Endothelial cell of umbilical vein (primary cell): ENCODE data around the gene ARHGEF26. TPM values are rescaled to one million over a fixed set of nuclear protein-coding genes. Genes with fewer than 3 reads are reported as not detected.

Source experiments
- BruUV-seq: library from RNA; stranded (reverse); fragments of 400-500 nt; replicated peaks from 2 replicates; lab custom pipeline; 2021; lab: Mats Ljungman, UMichigan
- CTCF ChIA-PET: fragments of 300-600, 350-600 bp; sonication (Branson Sonifier 250); formaldehyde crosslinking; loops from one replicate; lab custom pipeline; 2021; ENCODE audit warnings: antibody characterized with exemption, inconsistent platforms; lab: Charles Lee
- POLR2A ChIA-PET: fragments of 300-600, 350-600 bp; sonication (Branson Sonifier 250); formaldehyde crosslinking; loops from one replicate; lab custom pipeline; 2021; ENCODE audit warnings: antibody characterized with exemption, inconsistent platforms; lab: Charles Lee
- DNase-seq: peaks from one replicate; pipeline ENCODE4 v3.0.0-alpha.2; 2011; ENCODE audit warnings: low read depth, low spot score
- FAIRE-seq: peaks from 2 replicates; lab custom pipeline; 2011; peaks lifted over from hg19 to GRCh38; lab: Jason Lieb, UNC
- H2AFZ ChIP-seq: 2 replicates; pipeline ENCODE4 v1.6.0; 2012; ENCODE audit warnings: low read depth, low read length, control low read depth, inconsistent platforms
- H3K27ac ChIP-seq: 2 replicates; pipeline ENCODE4 v1.5.1; 2011; ENCODE audit warnings: low read depth, mild to moderate bottlenecking, control low read depth, low read length, moderate library complexity; ENCODE audit not compliant: insufficient read depth
- H3K27me3 ChIP-seq, 2 experiments: 2 replicates each; pipeline versions ENCODE4 v1.6.0 to v1.6.1; 2011; ENCODE audit warnings: low read length in 2 of 2, mixed read lengths in 1 of 2; ENCODE audit not compliant: control insufficient read depth in 2 of 2, insufficient read depth in 2 of 2
- H3K36me3 ChIP-seq, 2 experiments: 2 replicates in 1 of 2; 3 replicates in 1 of 2; pipeline ENCODE4 v1.5.1; 2011; ENCODE audit warnings: low read length in 2 of 2, mild to moderate bottlenecking in 1 of 2, moderate library complexity in 1 of 2; ENCODE audit not compliant: control insufficient read depth in 2 of 2, insufficient read depth in 2 of 2; ENCODE audit errors: extremely low read depth in 1 of 2
- H3K4me1 ChIP-seq: 3 replicates; pipeline ENCODE4 v1.5.1; 2011; ENCODE audit warnings: mild to moderate bottlenecking, low read length; ENCODE audit not compliant: control insufficient read depth, insufficient read depth; ENCODE audit errors: extremely low read depth
- H3K4me2 ChIP-seq: 2 replicates; pipeline ENCODE4 v1.6.1; 2011; ENCODE audit warnings: low read length, control low read depth, mixed read lengths; ENCODE audit not compliant: insufficient read depth
- H3K4me3 ChIP-seq, 3 experiments: fragments of 200-600 bp in 1 of 3; sonication (generic), shearing (Covaris generic) in 1 of 3; replicated peaks in 1 of 3; 2 replicates each; pipeline ENCODE4 v1.5.1; 2011 to 2016; ENCODE audit warnings: control low read depth in 3 of 3, low read length in 3 of 3, mild to moderate bottlenecking in 2 of 3, inconsistent platforms in 1 of 3, low read depth in 1 of 3, moderate library complexity in 1 of 3; ENCODE audit not compliant: insufficient read depth in 1 of 3
- H3K79me2 ChIP-seq: 2 replicates; pipeline ENCODE4 v1.6.0; 2012; ENCODE audit warnings: low read length, inconsistent platforms; ENCODE audit not compliant: control insufficient read depth, insufficient read depth
- H3K9ac ChIP-seq: replicated peaks from 2 replicates; pipeline ENCODE3; 2011; ENCODE audit warnings: low read length, control low read depth; ENCODE audit not compliant: insufficient read depth; ENCODE audit errors: extremely low read depth
- H3K9me1 ChIP-seq: replicated peaks from 3 replicates; pipeline ENCODE4 v1.6.0; 2011; ENCODE audit warnings: mild to moderate bottlenecking, low read length; ENCODE audit not compliant: control insufficient read depth, insufficient read depth; ENCODE audit errors: extremely low read depth
- H3K9me3 ChIP-seq: replicated peaks from 2 replicates; pipeline ENCODE4 v1.5.1; 2012; ENCODE audit warnings: low read length, inconsistent platforms; ENCODE audit not compliant: control insufficient read depth, insufficient read depth
- H4K20me1 ChIP-seq: replicated peaks from 2 replicates; pipeline ENCODE3; 2011; ENCODE audit warnings: mild to moderate bottlenecking, low read length; ENCODE audit not compliant: control insufficient read depth, insufficient read depth; ENCODE audit errors: extremely low read depth
- CTCF ChIP-seq, 2 donors: IDR thresholded peaks; 1 replicate in 1 of 2; 2 replicates in 1 of 2; pipeline ENCODE4 v1.5.1; 2011; ENCODE audit warnings: low read length in 2 of 2, mild to moderate bottlenecking in 2 of 2, moderate library complexity in 2 of 2, control low read depth in 1 of 2, inconsistent platforms in 1 of 2, low read depth in 1 of 2; ENCODE audit not compliant: insufficient read depth in 1 of 2; ENCODE audit errors: extremely low read depth in 1 of 2
- EZH2 ChIP-seq: IDR thresholded peaks from 2 replicates; pipeline ENCODE4 v1.6.1; 2012; ENCODE audit warnings: borderline replicate concordance, low read depth, mild to moderate bottlenecking, moderate library complexity, low read length, inconsistent platforms; ENCODE audit not compliant: severe bottlenecking
- GATA2 ChIP-seq: IDR thresholded peaks from 2 replicates; pipeline ENCODE4 v1.7.0; 2011; ENCODE audit warnings: low read depth, mild to moderate bottlenecking, moderate library complexity, mixed read lengths, low read length; ENCODE audit not compliant: insufficient read length, insufficient read depth
- JUN ChIP-seq: IDR thresholded peaks from 2 replicates; pipeline ENCODE4 v1.6.1; 2011; ENCODE audit warnings: borderline replicate concordance, low read depth; ENCODE audit not compliant: insufficient read length, insufficient read depth
- MAX ChIP-seq: IDR thresholded peaks from 2 replicates; pipeline ENCODE4 v1.6.1; 2011; ENCODE audit not compliant: insufficient read depth, insufficient read length
- MYC ChIP-seq: IDR thresholded peaks from one replicate; pipeline ENCODE4 v1.6.1; 2011; ENCODE audit warnings: mild to moderate bottlenecking, low read depth, low read length
- dilution Hi-C: fragments of 300-500 bp; cut with MboI; formaldehyde crosslinking; loops from one replicate; pipeline ENCODE4 v1.15.0; 2019; ENCODE audit warnings: low sequenced_read_pairs; ENCODE audit not compliant: extremely low pct_ligation_motif_present
- intact Hi-C: fragments of 100-400 bp; cut with micrococcal nuclease; formaldehyde crosslinking; loops from one replicate; pipeline ENCODE4 v1.10.0; 2022
- polyA plus RNA-seq, 4 experiments: library from polyadenylated mRNA; depleted of rRNA in 3 of 4; stranded (reverse) in 3 of 4; unstranded in 1 of 4; fragments of >200 nt; gene quantifications; 2 replicates each; pipeline versions ENCODE4 v1.2.1 to v1.2.3, GENCODE V29; 2011 to 2012; ENCODE audit warnings: missing spikeins in 1 of 4
- total RNA-seq: library from RNA; stranded (reverse); gene quantifications from 2 replicates; pipeline ENCODE4 v1.2.3, GENCODE V29; 2021

Gene ARHGEF26
- total and polyA plus RNA-seq, 2 donors (not counting 3 experiments of a cell fraction or from before 2014, with no cell fraction given), result 0.57 to 2.9 TPM

GRCh38 chr3:154078672-154079071 is 42.5 kb upstream of the ARHGEF26 start:
- Histone ChIP-seq H3K9ac (no peak overlapping the region), H4K20me1 (no peaks in the 10 kb centered on the region), H3K4me1 (no peaks in the 10 kb centered on the region), H2AFZ (no peak overlapping the region), H3K79me2 (no peaks in the 10 kb centered on the region), H3K27me3 (no peaks in the 10 kb centered on the region), H3K4me3 (no peak overlapping the region), H3K9me3 (no peaks in the 10 kb centered on the region), H3K27ac (no peak overlapping the region), H3K4me2 (no peak overlapping the region), H3K9me1 (no peaks in the 10 kb centered on the region), H3K36me3 (no peaks in the 10 kb centered on the region)
- intact Hi-C loops, result no loop called here
- POLR2A ChIA-PET, result no interaction called here
- dilution Hi-C loops, result no loop called here
- no peak for DNase-seq
- CTCF ChIA-PET, result interaction anchor here (1.5 kb wide), 1 partner anchor 12 kb away, joined by 3 read pairs; no protein-coding TSS in a partner anchor
- TF ChIP-seq CTCF (IDR thresholded peaks at IDR 0.05; ENCODE audit: extremely low read depth in 1 of 2, insufficient read depth in 1 of 2, low read depth in 1 of 2, low read length in 2 of 2) (no peak), GATA2 (no peak)
- no TSS peak for BruUV-seq
- FAIRE-seq, result no peak

DNA sequence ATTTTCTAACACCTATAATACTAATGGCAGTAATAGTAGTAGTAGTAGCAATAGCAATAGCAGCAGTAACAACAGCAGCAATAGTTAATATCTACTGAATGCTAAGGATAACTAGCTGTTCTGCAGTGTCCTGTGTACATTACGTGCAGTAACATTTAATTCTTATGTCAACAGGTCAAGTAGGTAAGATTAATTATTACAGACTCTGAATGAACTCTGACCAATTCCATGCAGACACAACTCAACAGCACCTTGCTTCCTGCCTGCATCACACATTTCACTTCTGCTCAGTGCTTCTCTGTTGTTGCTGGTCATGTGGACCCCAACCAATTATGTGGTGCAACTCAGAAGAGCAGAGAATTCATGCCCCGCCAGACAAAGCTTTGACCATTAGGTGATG is 39.9 kb upstream of the ARHGEF26 start:
- no peak overlapping the region for H2AFZ ChIP-seq
- H3K4me2 ChIP-seq, result no peak overlapping the region
- ChIA-PET CTCF (no interaction called here), POLR2A (no interaction called here)
- FAIRE-seq (no peak), DNase-seq (no peak)
- no peak overlapping the region for H3K9ac ChIP-seq
- H3K9me1 ChIP-seq, result no peaks in the 10 kb centered on the region
- no peaks in the 10 kb centered on the region for H4K20me1 ChIP-seq
- no TSS peak for BruUV-seq
- intact Hi-C loops, result no loop called here
- no peaks in the 10 kb centered on the region for H3K79me2 ChIP-seq
- TF ChIP-seq MAX, result no peak
- no peak for TF ChIP-seq JUN
- TF ChIP-seq EZH2, result no peak
- no peak for TF ChIP-seq CTCF (IDR thresholded peaks at IDR 0.05; ENCODE audit: extremely low read depth in 1 of 2, insufficient read depth in 1 of 2, low read depth in 1 of 2, low read length in 2 of 2)
- no peak for TF ChIP-seq MYC
- H3K27ac ChIP-seq, result no peak overlapping the region
- dilution Hi-C loops, result no loop called here
- H3K9me3 ChIP-seq, result no peaks in the 10 kb centered on the region
- no peaks in the 10 kb centered on the region for H3K4me1 ChIP-seq
- no peaks in the 10 kb centered on the region for H3K36me3 ChIP-seq
- no peak overlapping the region for H3K4me3 ChIP-seq
- peaks cover 0 to 2% of the 10 kb centered on the region in 2 experiments for H3K27me3 ChIP-seq
